22Rv1 (cell line): ENCODE measurements around the gene TTC8.

Experiments used
- ZFX ChIP-seq: fragments of 450-650 bp; IDR thresholded peaks from 2 replicates; pipeline ENCODE4 v1.6.1; 2017; ENCODE audit warnings: antibody characterized with exemption, borderline replicate concordance
- TF ChIP-seq, protein P1 (sequence below): fragments of 450-650 bp; IDR thresholded peaks from 2 replicates; pipeline ENCODE4 v1.5.1; 2017; ENCODE audit warnings: mild to moderate bottlenecking

DNA sequence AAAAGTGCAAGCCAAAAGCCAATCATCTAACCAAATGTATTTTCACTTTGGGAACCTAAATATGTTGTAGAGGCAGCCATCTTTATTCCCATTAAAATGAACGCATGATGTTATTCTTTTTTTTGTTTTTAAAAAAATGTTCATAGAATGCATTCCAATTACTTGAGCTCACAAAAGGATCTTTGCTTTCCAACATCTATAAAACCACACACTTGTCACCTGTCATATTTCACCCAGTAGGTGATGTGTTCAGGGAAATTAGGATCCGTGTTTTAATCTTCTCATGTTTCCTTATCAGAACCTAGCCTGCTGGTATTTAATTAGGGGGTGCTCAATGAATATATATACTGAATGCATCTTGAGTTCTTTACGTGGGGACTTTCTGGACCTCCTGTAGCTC lies 13.6 kb downstream of the TTC8 start:
- no peak for TF ChIP-seq ZFX
- TF ChIP-seq, protein P1, sequence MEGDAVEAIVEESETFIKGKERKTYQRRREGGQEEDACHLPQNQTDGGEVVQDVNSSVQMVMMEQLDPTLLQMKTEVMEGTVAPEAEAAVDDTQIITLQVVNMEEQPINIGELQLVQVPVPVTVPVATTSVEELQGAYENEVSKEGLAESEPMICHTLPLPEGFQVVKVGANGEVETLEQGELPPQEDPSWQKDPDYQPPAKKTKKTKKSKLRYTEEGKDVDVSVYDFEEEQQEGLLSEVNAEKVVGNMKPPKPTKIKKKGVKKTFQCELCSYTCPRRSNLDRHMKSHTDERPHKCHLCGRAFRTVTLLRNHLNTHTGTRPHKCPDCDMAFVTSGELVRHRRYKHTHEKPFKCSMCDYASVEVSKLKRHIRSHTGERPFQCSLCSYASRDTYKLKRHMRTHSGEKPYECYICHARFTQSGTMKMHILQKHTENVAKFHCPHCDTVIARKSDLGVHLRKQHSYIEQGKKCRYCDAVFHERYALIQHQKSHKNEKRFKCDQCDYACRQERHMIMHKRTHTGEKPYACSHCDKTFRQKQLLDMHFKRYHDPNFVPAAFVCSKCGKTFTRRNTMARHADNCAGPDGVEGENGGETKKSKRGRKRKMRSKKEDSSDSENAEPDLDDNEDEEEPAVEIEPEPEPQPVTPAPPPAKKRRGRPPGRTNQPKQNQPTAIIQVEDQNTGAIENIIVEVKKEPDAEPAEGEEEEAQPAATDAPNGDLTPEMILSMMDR, result no peak
